SH-SY5Y (cell line): ENCODE data around the gene RWDD4.

Experiments used
- GATA2 ChIP-seq: IDR thresholded peaks from 2 replicates; pipeline ENCODE4 v1.6.1; 2011; ENCODE audit warnings: mild to moderate bottlenecking, low read depth, low read length
- GATA3 ChIP-seq: IDR thresholded peaks from 2 replicates; pipeline ENCODE4 v1.6.1; 2011; ENCODE audit warnings: low read depth, mild to moderate bottlenecking, low read length, moderate library complexity

DNA sequence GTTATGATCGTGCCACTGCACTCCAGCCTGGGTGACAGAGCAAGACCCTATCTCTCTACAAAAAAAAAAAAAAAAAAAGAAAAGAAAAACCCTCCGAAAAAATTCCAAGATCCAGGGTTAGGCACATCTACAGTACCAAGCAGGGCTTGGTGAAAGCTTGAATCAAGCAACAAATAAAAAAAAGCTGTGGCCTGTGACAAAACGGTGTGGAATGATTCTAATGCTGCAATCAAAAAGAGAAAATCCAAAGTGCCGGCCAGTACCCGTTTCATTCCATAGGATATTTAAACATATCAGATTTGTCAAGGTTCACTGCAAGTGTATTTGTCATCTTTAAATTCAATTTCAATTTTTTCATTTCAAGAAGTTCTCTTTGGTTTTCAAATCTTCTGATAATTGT, 20.5 kb downstream of the RWDD4 start:
- no peak for TF ChIP-seq GATA2
- TF ChIP-seq GATA3 = no peak
